ENCODE results near the gene ACTR3C. TPM values are rescaled to one million over a fixed set of nuclear protein-coding genes. Genes with fewer than 3 reads are reported as not detected.

Gene ACTR3C
- total and polyA plus RNA-seq, 2 of the 13 experiments (the other 11 are each of a cell fraction or from before 2014, with no cell fraction given): 3.8 to 7.5 TPM

DNA sequence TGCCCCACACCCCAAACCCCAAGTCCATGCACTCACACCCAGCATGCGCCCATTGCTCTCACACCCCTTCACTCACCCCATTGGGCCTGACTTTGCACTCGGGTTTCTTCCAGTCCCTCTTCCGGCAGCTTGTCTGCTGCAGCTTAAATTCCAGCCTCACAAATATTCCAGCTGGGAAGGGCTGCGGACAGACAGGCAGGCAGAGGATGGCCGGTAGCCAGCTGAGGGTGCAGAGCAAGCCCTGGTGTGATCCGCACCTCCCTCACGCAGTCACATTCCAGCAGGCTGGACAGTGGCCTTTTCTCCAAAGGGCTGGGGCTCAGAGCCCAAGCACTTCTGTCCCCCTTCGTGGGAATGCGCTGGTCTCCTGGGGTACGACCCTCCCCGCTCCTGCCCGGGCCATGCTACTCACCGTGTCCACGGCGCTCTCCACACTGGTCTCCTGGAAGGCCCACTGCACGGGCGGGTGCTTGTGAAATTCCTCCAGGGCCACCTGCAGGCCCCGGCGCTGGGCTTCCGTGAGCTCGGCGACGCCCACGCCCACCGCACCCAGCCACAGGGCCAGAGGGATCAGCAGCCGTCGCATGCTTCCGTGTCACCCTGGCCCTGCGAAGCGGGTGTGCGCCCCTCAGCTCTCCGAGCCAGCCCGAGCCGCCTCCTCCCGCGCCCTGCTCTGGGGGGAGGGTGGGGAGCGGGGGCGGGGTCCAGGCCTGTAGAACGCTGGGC, 16.8 kb upstream of the ACTR3C start (continued):
- no peak for TF ChIP-seq ZNF609 (CRISPR knock-in tag; IDR thresholded peaks at IDR 0.05; ENCODE audit: borderline replicate concordance)
- TF ChIP-seq ZNF350 (CRISPR knock-in tag; IDR thresholded peaks at IDR 0.05; ENCODE audit: borderline replicate concordance, low read depth): 0 out of 2 replicates have a peak, but pooled peaks have one; percentile 30
- TF ChIP-seq ZNF720 (CRISPR knock-in tag; IDR thresholded peaks at IDR 0.05): no peak
- TF ChIP-seq ZNF619 (CRISPR knock-in tag; IDR thresholded peaks at IDR 0.05): no peak
- TF ChIP-seq ATF7-NPFF (CRISPR knock-in tag; IDR thresholded peaks at IDR 0.05; ENCODE audit: low read depth): 0 out of 2 replicates have a peak, but pooled peaks have one; percentile 11
- no peak for TF ChIP-seq SP140L (CRISPR knock-in tag; IDR thresholded peaks at IDR 0.05; ENCODE audit: borderline replicate concordance)
- TF ChIP-seq PHB2 (IDR thresholded peaks at IDR 0.05; ENCODE audit: partially characterized antibody): no peak
- no peak for TF ChIP-seq ZNF781 (CRISPR knock-in tag; IDR thresholded peaks at IDR 0.05; ENCODE audit: borderline replicate concordance, not compliant biosample characterization)
- TF ChIP-seq DMAP1 (CRISPR knock-in tag; IDR thresholded peaks at IDR 0.05): no peak; the same call in 1 of the 2 replicates
- TF ChIP-seq ATM (IDR thresholded peaks at IDR 0.05; ENCODE audit: borderline replicate concordance): no peak
- TF ChIP-seq PAX8 (CRISPR knock-in tag; IDR thresholded peaks at IDR 0.05; ENCODE audit: borderline replicate concordance): no peak
- no peak for TF ChIP-seq NR2F1 (CRISPR knock-in tag; IDR thresholded peaks at IDR 0.05)
- no peak for TF ChIP-seq ZFP36L2 (CRISPR knock-in tag; IDR thresholded peaks at IDR 0.05)
- 0 out of 2 replicates have a peak, but pooled peaks have one; percentile 26 for TF ChIP-seq PAXIP1 (CRISPR knock-in tag; conservative IDR thresholded peaks at IDR 0.05)
- TF ChIP-seq, protein P1, sequence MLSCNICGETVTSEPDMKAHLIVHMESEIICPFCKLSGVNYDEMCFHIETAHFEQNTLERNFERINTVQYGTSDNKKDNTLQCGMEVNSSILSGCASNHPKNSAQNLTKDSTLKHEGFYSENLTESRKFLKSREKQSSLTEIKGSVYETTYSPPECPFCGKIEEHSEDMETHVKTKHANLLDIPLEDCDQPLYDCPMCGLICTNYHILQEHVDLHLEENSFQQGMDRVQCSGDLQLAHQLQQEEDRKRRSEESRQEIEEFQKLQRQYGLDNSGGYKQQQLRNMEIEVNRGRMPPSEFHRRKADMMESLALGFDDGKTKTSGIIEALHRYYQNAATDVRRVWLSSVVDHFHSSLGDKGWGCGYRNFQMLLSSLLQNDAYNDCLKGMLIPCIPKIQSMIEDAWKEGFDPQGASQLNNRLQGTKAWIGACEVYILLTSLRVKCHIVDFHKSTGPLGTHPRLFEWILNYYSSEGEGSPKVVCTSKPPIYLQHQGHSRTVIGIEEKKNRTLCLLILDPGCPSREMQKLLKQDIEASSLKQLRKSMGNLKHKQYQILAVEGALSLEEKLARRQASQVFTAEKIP (CRISPR knock-in tag; IDR thresholded peaks at IDR 0.05; ENCODE audit: borderline replicate concordance): no peak
- TF ChIP-seq XRCC5 (optimal IDR thresholded peaks at IDR 0.05; ENCODE audit: low read length): peak; percentile 30
- 0 out of 2 replicates have a peak, but pooled peaks have one; percentile 31 for TF ChIP-seq ARHGAP35 (CRISPR knock-in tag; IDR thresholded peaks at IDR 0.05; ENCODE audit: borderline replicate concordance)

All from HepG2 (cell line).